Measurements from ENCODE around the gene TBX4. TPM values are rescaled to one million over a fixed set of nuclear protein-coding genes. Genes with fewer than 3 reads are reported as not detected.

TBX4 gene
- total and polyA plus RNA-seq, 4 donors: not detected

Other genes starting within 250 kb of the TBX4 start
- 1 to 10 TPM; 2.4 to 3.1 TPM for gene TBX2, start 52.6 kb upstream of the TBX4 start, total RNA-seq
- gene TBX2, start 52.6 kb upstream of the TBX4 start, polyA plus RNA-seq: 1 to 10 TPM in 1 of 2 donors, under 1 TPM in 1; 0.85 to 2.6 TPM
- gene NACA2, start 138.8 kb downstream of the TBX4 start, total RNA-seq: not detected
- gene NACA2, start 138.8 kb downstream of the TBX4 start, polyA plus RNA-seq: under 1 TPM; 0.08 to 0.32 TPM

Data from liver (tissue), 4 donors.